ENCODE results near the gene RFX3.

DNA sequence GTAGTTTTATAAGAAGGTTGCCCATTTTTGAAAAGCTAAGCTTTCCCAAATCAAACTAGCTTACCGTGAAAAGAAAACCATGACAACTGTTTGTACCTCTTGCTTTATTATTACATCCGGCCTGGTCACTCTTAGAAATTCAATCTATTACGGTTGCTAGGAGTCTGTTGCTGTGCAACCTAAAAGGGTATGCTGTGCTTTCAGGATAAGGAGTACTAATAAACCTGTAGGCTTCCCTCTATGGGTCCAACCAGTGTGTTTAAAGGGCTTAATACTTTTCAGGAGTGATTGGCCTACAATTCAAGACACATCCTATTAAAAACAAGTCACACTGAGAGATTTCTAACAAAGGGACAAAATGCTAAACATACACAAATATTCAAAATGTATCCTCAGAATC lies 27.1 kb downstream of the RFX3 start:
- TF ChIP-seq, protein P1, sequence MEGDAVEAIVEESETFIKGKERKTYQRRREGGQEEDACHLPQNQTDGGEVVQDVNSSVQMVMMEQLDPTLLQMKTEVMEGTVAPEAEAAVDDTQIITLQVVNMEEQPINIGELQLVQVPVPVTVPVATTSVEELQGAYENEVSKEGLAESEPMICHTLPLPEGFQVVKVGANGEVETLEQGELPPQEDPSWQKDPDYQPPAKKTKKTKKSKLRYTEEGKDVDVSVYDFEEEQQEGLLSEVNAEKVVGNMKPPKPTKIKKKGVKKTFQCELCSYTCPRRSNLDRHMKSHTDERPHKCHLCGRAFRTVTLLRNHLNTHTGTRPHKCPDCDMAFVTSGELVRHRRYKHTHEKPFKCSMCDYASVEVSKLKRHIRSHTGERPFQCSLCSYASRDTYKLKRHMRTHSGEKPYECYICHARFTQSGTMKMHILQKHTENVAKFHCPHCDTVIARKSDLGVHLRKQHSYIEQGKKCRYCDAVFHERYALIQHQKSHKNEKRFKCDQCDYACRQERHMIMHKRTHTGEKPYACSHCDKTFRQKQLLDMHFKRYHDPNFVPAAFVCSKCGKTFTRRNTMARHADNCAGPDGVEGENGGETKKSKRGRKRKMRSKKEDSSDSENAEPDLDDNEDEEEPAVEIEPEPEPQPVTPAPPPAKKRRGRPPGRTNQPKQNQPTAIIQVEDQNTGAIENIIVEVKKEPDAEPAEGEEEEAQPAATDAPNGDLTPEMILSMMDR (IDR thresholded peaks at IDR 0.05; ENCODE audit: low read length), result no peak
- TF ChIP-seq EZH2 (optimal IDR thresholded peaks at IDR 0.05; ENCODE audit: low read depth, low read length), result no peak
- TF ChIP-seq EZH2phosphoT487 (IDR thresholded peaks at IDR 0.05; ENCODE audit: low read length), result no peak

Data from MM.1S (cell line).